Skeletal muscle satellite cell (primary cell): ENCODE data around the gene KRT79.

Experiments used
- H3K27me3 ChIP-seq: 2 replicates; pipeline ENCODE4 v1.7.0; 2013; ENCODE audit warnings: low read length; ENCODE audit not compliant: control insufficient read depth, insufficient read depth
- H3K36me3 ChIP-seq: 2 replicates; pipeline ENCODE4 v1.7.0; 2013; ENCODE audit warnings: mild to moderate bottlenecking, control low read depth, low read length; ENCODE audit not compliant: insufficient read depth
- H3K4me1 ChIP-seq: 2 replicates; pipeline ENCODE4 v1.7.0; 2013; ENCODE audit warnings: low read length; ENCODE audit not compliant: control insufficient read depth, insufficient read depth
- H3K4me2 ChIP-seq: 2 replicates; pipeline ENCODE4 v1.7.0; 2013; ENCODE audit warnings: mild to moderate bottlenecking, low read length
- H3K4me3 ChIP-seq: 2 replicates; pipeline ENCODE4 v1.7.0; 2013; ENCODE audit warnings: low read length
- H3K9ac ChIP-seq: 2 replicates; pipeline ENCODE4 v1.7.0; 2013; ENCODE audit warnings: mild to moderate bottlenecking, low read depth, low read length, moderate library complexity
- H3K9me3 ChIP-seq: replicated peaks from 2 replicates; pipeline ENCODE4 v1.7.0; 2013; ENCODE audit warnings: mild to moderate bottlenecking, control low read depth, low read length

The KRT79 gene

DNA sequence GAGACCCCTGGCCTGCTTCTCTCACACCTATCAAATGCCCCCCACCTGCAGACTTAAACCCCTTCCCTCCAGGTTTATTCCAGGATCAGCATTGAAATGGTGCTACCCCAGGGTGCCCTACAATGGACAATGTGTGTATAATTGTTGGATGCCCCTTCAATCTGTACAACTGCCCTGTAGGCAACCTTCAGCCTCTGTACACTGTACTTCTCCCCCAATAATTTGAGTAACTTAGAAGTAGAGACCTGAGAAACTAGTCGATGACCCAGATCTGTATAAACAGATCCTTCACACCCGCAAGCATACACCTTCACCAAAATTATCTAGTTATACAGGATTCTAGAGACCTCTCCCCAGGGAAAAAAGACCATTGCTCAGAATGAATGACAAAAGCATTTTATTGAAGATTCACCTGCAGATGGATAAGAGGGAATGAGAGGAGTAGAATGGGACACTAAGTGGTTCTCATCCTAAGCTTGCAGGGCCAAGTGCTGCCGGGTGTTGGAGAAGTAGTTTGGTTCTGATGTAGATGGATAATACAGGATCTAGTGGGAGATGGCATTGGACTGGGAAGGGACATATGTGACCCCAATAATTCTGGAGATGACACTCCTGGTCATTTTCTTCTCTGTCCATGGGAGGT lies 27.8 kb downstream of the KRT79 start:
- no peaks in the 10 kb centered on the region for H3K36me3 ChIP-seq
- no peaks in the 10 kb centered on the region for H3K4me1 ChIP-seq
- H3K27me3 ChIP-seq = peaks cover 74% of the 10 kb centered on the region
- no peaks in the 10 kb centered on the region for H3K9me3 ChIP-seq
- H3K4me2 ChIP-seq = no peak overlapping the region
- H3K4me3 ChIP-seq = no peak overlapping the region
- H3K9ac ChIP-seq = no peak overlapping the region

GRCh38 chr12:52805739-52806138 lies 28.4 kb downstream of the KRT79 start:
- Histone ChIP-seq H3K27me3 (peaks cover 69% of the 10 kb centered on the region), H3K4me1 (no peaks in the 10 kb centered on the region), H3K9me3 (no peaks in the 10 kb centered on the region), H3K4me3 (no peak overlapping the region), H3K36me3 (no peaks in the 10 kb centered on the region), H3K9ac (no peak overlapping the region), H3K4me2 (no peak overlapping the region)

DNA sequence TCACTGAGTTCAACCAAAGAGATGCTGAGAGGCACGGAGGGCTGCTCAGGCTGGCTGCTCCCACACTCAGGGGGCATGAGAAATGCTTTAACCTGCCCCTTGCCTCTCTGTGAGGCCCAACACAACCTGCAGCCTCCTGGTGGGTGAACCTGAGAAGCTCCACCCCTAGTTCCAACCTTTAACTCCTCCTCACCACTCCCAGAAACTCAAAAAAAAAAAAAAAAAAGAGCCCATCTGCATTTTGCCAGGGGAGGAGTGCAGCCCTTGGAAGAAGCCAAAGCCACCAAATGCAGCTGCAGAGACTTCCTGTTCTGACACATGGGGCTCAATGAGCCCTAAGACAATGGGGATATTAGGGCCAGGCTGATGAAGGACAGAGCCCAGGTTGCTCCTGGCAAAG lies 29.1 kb downstream of the KRT79 start:
- Histone ChIP-seq H3K9ac (no peak overlapping the region), H3K36me3 (no peaks in the 10 kb centered on the region), H3K9me3 (no peaks in the 10 kb centered on the region), H3K4me3 (no peak overlapping the region), H3K4me2 (no peak overlapping the region), H3K4me1 (no peaks in the 10 kb centered on the region), H3K27me3 (peaks cover 65% of the 10 kb centered on the region)

DNA sequence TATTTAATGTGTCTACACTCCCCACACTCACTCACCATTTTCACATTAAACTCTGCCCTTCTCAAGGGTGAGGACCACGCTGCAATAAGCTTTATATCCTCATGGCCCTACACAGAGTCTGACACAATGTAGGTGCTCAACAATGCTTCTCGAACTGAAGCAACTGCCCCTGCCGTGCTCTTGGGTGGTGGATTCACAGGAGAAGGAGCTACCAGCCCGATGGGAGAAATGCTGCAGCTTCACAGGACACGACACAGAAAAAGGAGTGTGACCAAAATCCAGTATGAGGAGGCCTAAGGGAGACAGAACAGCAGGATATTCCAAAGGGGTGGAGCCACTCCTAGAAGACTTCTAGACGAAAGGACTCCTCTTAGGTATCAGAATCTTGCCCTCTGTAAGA lies 31.7 kb downstream of the KRT79 start:
- H3K4me3 ChIP-seq = no peak overlapping the region
- no peak overlapping the region for H3K9ac ChIP-seq
- H3K4me2 ChIP-seq = no peak overlapping the region
- H3K4me1 ChIP-seq = no peaks in the 10 kb centered on the region
- H3K9me3 ChIP-seq = no peaks in the 10 kb centered on the region
- no peaks in the 10 kb centered on the region for H3K36me3 ChIP-seq
- peaks cover 46% of the 10 kb centered on the region for H3K27me3 ChIP-seq

DNA sequence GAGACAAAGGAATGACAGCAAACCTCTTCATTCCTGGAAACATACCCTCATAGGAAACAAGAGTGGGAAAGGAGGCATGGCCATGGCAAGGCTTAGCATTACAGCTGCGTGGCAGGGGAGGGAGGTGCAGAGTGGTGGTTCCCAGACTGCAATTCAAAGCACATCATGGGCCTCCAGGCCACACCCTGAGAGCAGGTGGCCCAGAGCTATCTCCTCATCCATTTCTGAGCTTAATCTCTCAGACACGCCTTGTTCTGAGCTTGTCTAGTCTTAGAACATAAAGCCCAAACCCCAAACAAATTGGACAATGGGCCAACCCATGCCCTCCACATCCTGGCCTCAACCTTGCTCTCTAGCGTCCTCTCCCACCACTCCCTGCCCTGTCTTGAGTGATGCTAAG lies 32.3 kb downstream of the KRT79 start:
- Histone ChIP-seq H3K4me2 (no peak overlapping the region), H3K4me1 (no peaks in the 10 kb centered on the region), H3K9ac (no peak overlapping the region), H3K27me3 (peaks cover 39% of the 10 kb centered on the region), H3K4me3 (no peak overlapping the region), H3K9me3 (no peaks in the 10 kb centered on the region), H3K36me3 (no peaks in the 10 kb centered on the region)

DNA sequence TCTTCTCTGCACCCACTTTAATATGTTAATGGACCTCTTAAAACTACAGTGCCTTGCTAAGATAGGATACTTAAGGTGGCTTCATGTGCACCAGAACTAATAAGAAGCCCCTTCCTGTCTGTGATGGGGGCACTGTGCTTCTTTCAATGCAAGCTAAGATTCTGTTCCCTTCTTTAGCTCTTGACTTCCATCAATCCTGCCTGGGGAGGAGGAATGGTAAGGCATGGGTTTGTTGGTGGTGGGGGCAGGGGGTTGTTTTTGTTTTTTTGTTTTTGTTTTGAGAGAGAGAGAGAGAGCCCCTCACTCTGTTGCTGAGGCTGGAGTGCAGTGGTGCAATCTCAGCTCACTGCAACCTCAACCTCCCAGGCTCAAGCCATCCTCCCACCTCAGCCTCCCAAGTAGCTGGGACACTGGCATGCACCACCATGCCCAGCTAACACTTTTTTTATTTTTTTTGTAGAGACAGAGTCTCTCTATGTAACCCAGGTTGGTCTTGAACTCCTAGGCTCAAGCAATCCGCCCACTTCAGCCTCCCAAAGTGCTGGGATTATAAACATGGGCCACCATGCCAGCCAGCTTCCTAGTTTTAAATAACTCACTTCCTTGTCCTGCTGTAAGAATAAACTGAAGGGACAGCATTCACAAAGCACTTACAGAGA lies 33.7 kb downstream of the KRT79 start:
- H3K36me3 ChIP-seq = no peaks in the 10 kb centered on the region
- H3K9me3 ChIP-seq = no peaks in the 10 kb centered on the region
- no peaks in the 10 kb centered on the region for H3K4me1 ChIP-seq
- H3K9ac ChIP-seq = no peak overlapping the region
- H3K4me3 ChIP-seq = no peak overlapping the region
- peaks cover 33% of the 10 kb centered on the region for H3K27me3 ChIP-seq
- no peak overlapping the region for H3K4me2 ChIP-seq

GRCh38 chr12:52799505-52800211 lies 34.5 kb downstream of the KRT79 start:
- Histone ChIP-seq H3K36me3 (no peaks in the 10 kb centered on the region), H3K27me3 (peaks cover 32% of the 10 kb centered on the region), H3K9ac (no peak overlapping the region), H3K4me3 (no peak overlapping the region), H3K9me3 (no peaks in the 10 kb centered on the region), H3K4me2 (no peak overlapping the region), H3K4me1 (no peaks in the 10 kb centered on the region)

DNA sequence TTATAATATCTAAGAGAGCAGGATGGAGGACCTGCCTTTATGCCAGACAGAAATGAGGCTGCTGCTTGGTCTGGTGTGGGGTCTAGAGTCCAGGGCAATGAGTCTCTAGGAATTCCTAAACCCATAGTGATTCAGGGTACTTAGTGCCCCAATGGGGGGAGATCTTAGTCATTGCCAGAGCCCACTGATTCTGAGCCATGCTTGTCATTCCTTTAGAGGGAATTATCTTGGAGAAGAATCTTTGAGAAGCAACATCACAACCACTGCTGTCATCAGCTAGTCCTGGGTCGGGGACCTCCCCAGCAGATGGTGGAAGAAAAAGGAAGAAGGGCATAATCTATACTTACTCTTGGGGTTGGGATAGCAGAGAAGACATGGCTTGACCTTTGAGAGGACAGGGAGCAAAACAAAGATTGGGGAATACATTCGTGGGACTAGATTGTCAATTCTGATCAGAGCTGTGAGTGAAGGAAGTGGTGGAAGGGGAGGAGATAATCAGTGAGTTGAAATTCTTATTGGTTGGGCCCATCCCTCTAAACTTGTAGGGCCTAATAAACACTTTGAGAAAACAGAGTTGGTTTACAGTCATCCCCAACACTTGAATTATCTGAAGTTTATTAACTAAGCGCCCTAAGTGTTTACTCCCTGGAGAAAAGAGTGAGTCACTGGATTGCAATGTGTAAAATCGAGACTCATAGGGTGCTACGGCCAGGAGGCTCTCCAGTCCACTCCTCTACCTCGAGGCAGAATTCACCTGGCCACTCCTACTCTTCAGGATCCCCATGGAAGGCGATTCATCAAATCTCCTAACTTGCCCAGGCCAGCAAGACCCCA lies 35.2 kb downstream of the KRT79 start:
- no peaks in the 10 kb centered on the region for H3K36me3 ChIP-seq
- no peaks in the 10 kb centered on the region for H3K4me1 ChIP-seq
- no peak overlapping the region for H3K4me3 ChIP-seq
- H3K27me3 ChIP-seq = peaks cover 28% of the 10 kb centered on the region
- no peaks in the 10 kb centered on the region for H3K9me3 ChIP-seq
- no peak overlapping the region for H3K9ac ChIP-seq
- H3K4me2 ChIP-seq = no peak overlapping the region

GRCh38 chr12:52798003-52798670 lies 36.0 kb downstream of the KRT79 start:
- H3K9ac ChIP-seq = no peak overlapping the region
- no peak overlapping the region for H3K4me3 ChIP-seq
- no peak overlapping the region for H3K4me2 ChIP-seq
- H3K27me3 ChIP-seq = peaks cover 24% of the 10 kb centered on the region
- H3K36me3 ChIP-seq = no peaks in the 10 kb centered on the region
- no peaks in the 10 kb centered on the region for H3K4me1 ChIP-seq
- H3K9me3 ChIP-seq = no peaks in the 10 kb centered on the region

DNA sequence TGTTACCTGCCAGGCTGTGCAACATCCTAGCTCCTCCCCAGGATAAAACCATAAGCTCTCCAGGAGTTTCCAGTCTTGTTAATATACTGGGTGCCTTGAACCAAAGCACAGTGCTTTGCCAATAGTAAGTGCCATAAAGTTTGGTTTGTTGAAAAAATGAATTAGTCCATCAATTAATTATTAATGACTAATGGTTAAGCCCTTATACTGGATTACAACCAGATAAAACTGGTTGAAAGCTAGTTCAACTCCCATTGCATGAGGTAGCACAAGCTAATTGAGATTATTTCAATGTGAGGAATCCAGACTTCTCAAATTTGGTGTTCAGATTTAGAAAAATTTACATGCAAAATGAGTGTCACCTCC lies 36.6 kb downstream of the KRT79 start:
- Histone ChIP-seq H3K4me3 (no peak overlapping the region), H3K36me3 (no peaks in the 10 kb centered on the region), H3K27me3 (peaks cover 30% of the 10 kb centered on the region), H3K4me1 (no peaks in the 10 kb centered on the region), H3K9me3 (no peaks in the 10 kb centered on the region), H3K4me2 (no peak overlapping the region), H3K9ac (no peak overlapping the region)
